Transverse colon (tissue), 4 donors: ENCODE results near the gene PIK3C2G. TPM values are rescaled to one million over a fixed set of nuclear protein-coding genes. Genes with fewer than 3 reads are reported as not detected.

Experiments
- DNase-seq: peaks from one replicate; pipeline ENCODE4 v3.0.0-alpha.2; 2019
- H3K27ac ChIP-seq, 4 donors: fragments of 200-600 bp; sonication (generic); 2 replicates each; pipeline ENCODE4 v1.5.1; 2016 to 2018; ENCODE audit warnings: inconsistent platforms in 4 of 4
- H3K27me3 ChIP-seq: fragments of 200-600 bp; sonication (generic); 2 replicates; pipeline ENCODE4 v1.5.1; 2017; ENCODE audit warnings: inconsistent platforms
- H3K36me3 ChIP-seq, 4 donors: fragments of 200-600 bp; sonication (generic); 2 replicates each; pipeline ENCODE4 v1.5.1; 2017 to 2019; ENCODE audit warnings: inconsistent platforms in 4 of 4
- H3K4me1 ChIP-seq, 4 donors: fragments of 200-600 bp; sonication (generic); 2 replicates each; pipeline ENCODE4 v1.5.1; 2017 to 2020; ENCODE audit warnings: inconsistent platforms in 4 of 4
- H3K4me3 ChIP-seq, 4 donors: fragments of 200-600 bp; sonication (generic); 1 replicate in 1 of 4; 2 replicates in 3 of 4; pipeline versions ENCODE4 v1.5.1 to v1.6.1; 2017 to 2019; ENCODE audit warnings: inconsistent platforms in 4 of 4
- H3K9me3 ChIP-seq, 2 donors: fragments of 200-600 bp; sonication (generic); 2 replicates each; pipeline ENCODE4 v1.5.1; 2017 to 2019; ENCODE audit warnings: inconsistent platforms in 2 of 2
- EP300 ChIP-seq: sonication (generic); formaldehyde crosslinking; IDR thresholded peaks from one replicate; pipeline ENCODE4 v1.6.1; 2017; ENCODE audit warnings: antibody characterized with exemption, low read depth
- POLR2A ChIP-seq: fragments of 450-650 bp; IDR thresholded peaks from one replicate; pipeline ENCODE4 v1.6.1; 2016; ENCODE audit warnings: antibody characterized with exemption, mild to moderate bottlenecking, moderate library complexity
- POLR2AphosphoS5 ChIP-seq, 3 donors: sonication (generic); formaldehyde crosslinking; IDR thresholded peaks; one replicate each; pipeline ENCODE4 v1.6.1; 2016; ENCODE audit warnings: antibody characterized with exemption in 3 of 3
- WGBS, 2 donors: methylation state at CpG; one replicate each; pipeline ENCODE4 v1.1.5; 2018; ENCODE audit warnings: low coverage in 1 of 2; 5-methylcytosine and 5-hydroxymethylcytosine counted together
- in situ Hi-C, 4 donors: fragments of 200-750 bp; cut with MboI; loops; one replicate each; pipeline versions ENCODE4 v1.15.0 to v1.15.1; 2017; ENCODE audit warnings: low sequenced_read_pairs in 3 of 4, low pct_ligation_motif_present in 1 of 4, low pct_unique_long_range_greater_than_20kb in 1 of 4
- intact Hi-C: fragments of 100-400 bp; cut with DNase I; formaldehyde crosslinking; loops from one replicate; pipeline ENCODE4 v1.15.1; 2023; ENCODE audit warnings: low total_unique reads
- total RNA-seq, 4 donors: library from RNA; depleted of rRNA; stranded (reverse); fragments of >200 nt; gene quantifications; one replicate each; pipeline ENCODE4 v1.1.0, GENCODE V29; 2016
- TF ChIP-seq, protein P1 (sequence below), 5 experiments: fragments of 200-600 bp in 3 of 5; fragments of 450-650 bp in 2 of 5; sonication (generic) in 3 of 5; IDR thresholded peaks; 1 replicate in 2 of 5; 2 replicates in 3 of 5; pipeline ENCODE4 v1.5.1; 2016 to 2017; ENCODE audit warnings: antibody characterized with exemption in 5 of 5, inconsistent platforms in 3 of 5, mild to moderate bottlenecking in 2 of 5, moderate library complexity in 1 of 5

PIK3C2G gene
- total RNA-seq, 4 donors from 2014 or later, result 0.32 to 2.7 (median 1.1) TPM

DNA sequence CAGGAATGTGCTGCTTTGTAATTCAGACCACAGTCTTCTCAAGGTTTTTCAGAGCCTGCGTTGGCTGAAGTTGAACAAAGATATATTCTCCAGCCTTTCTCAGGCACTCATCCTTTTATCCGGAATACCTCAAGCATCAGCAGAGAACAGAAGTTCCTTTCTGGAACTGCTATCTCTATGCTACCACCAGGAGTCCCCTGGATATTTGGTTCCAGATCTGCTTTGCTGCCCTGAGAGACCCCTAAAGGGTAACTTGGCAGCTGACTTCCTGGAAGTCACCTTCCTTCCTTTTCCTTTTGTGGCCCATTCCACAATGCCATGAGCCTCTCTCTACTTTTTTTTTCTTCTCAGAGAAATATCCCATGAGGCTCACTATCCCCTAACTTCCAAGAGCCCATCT lies 288.3 kb downstream of the PIK3C2G start:
- in situ Hi-C loops, result no loop called here
- Histone ChIP-seq H3K9me3 (no peaks in the 10 kb centered on the region), H3K36me3 (no peaks in the 10 kb centered on the region), H3K4me3 (no peak overlapping the region), H3K27ac (no peak overlapping the region), H3K4me1 (no peaks in the 10 kb centered on the region), H3K27me3 (no peaks in the 10 kb centered on the region)
- DNase-seq, result no peak
- TF ChIP-seq POLR2A, result no peak
- no peak for TF ChIP-seq EP300
- TF ChIP-seq POLR2AphosphoS5 (IDR thresholded peaks at IDR 0.05), result no peak
- TF ChIP-seq, protein P1, sequence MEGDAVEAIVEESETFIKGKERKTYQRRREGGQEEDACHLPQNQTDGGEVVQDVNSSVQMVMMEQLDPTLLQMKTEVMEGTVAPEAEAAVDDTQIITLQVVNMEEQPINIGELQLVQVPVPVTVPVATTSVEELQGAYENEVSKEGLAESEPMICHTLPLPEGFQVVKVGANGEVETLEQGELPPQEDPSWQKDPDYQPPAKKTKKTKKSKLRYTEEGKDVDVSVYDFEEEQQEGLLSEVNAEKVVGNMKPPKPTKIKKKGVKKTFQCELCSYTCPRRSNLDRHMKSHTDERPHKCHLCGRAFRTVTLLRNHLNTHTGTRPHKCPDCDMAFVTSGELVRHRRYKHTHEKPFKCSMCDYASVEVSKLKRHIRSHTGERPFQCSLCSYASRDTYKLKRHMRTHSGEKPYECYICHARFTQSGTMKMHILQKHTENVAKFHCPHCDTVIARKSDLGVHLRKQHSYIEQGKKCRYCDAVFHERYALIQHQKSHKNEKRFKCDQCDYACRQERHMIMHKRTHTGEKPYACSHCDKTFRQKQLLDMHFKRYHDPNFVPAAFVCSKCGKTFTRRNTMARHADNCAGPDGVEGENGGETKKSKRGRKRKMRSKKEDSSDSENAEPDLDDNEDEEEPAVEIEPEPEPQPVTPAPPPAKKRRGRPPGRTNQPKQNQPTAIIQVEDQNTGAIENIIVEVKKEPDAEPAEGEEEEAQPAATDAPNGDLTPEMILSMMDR (IDR thresholded peaks at IDR 0.05), result no peak
- intact Hi-C loops, result no loop called here
- 87 to 100% methylated on average over 1 to 2 of the region's 2 CpGs for WGBS, 2 donors

GRCh38 chr12:18551106-18551505 lies 289.8 kb downstream of the PIK3C2G start:
- Histone ChIP-seq H3K36me3 (no peaks in the 10 kb centered on the region), H3K27me3 (no peaks in the 10 kb centered on the region), H3K4me3 (no peak overlapping the region), H3K9me3 (no peaks in the 10 kb centered on the region), H3K27ac (no peak overlapping the region), H3K4me1 (no peaks in the 10 kb centered on the region)
- no peak for DNase-seq
- intact Hi-C loops, result no loop called here
- TF ChIP-seq, protein P1 (IDR thresholded peaks at IDR 0.05), result no peak
- no peak for TF ChIP-seq POLR2AphosphoS5 (IDR thresholded peaks at IDR 0.05)
- no peak for TF ChIP-seq POLR2A
- no peak for TF ChIP-seq EP300
- in situ Hi-C loops, result no loop called here
- 57% methylated on average over 1 of the region's 1 CpG; no CpG with 5 or more reads in 1 of the 2 donors for WGBS, 2 donors

- intact Hi-C loops, result no loop called here
- Histone ChIP-seq H3K4me1 (no peaks in the 10 kb centered on the region), H3K27me3 (no peaks in the 10 kb centered on the region), H3K9me3 (no peaks in the 10 kb centered on the region), H3K36me3 (no peaks in the 10 kb centered on the region), H3K27ac (no peak overlapping the region), H3K4me3 (no peak overlapping the region)
- no peak for TF ChIP-seq EP300
- TF ChIP-seq POLR2A, result no peak
- TF ChIP-seq, protein P1 (IDR thresholded peaks at IDR 0.05), result no peak
- no peak for TF ChIP-seq POLR2AphosphoS5 (IDR thresholded peaks at IDR 0.05)
- DNase-seq, result no peak
- WGBS, 2 donors, result 88 to 90% methylated on average over 1 to 3 of the region's 3 CpGs
- in situ Hi-C loops, result no loop called here
Measured at GRCh38 chr12:18551701-18552100, 290.4 kb downstream of the PIK3C2G start.

DNA sequence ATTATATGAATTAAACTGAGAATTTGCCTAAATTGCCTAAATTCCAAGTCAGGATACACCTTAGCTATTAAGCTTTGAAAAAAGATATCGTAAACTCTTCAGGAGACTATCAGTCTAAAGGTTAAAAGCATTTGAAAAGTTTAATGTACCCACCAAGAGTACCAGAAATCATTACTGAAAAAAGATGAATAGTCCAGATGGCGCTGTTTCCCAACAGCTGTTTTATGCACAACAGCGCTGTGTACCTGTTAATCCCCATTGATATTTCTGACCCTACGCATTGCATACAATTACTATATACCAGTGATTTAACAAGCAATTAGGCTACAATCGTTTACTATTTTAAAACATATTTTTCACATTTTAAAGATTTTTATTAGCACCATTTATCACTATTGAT lies 291.5 kb downstream of the PIK3C2G start:
- TF ChIP-seq POLR2AphosphoS5 (IDR thresholded peaks at IDR 0.05) (no peak), EP300 (no peak), POLR2A (no peak)
- TF ChIP-seq, protein P1 (IDR thresholded peaks at IDR 0.05), result no peak
- Histone ChIP-seq H3K27me3 (no peaks in the 10 kb centered on the region), H3K27ac (no peak overlapping the region), H3K4me1 (no peaks in the 10 kb centered on the region), H3K36me3 (no peaks in the 10 kb centered on the region), H3K9me3 (no peaks in the 10 kb centered on the region), H3K4me3 (no peak overlapping the region)
- DNase-seq, result no peak
- intact Hi-C loops (no loop called here), in situ Hi-C loops (no loop called here)
- WGBS, 2 donors, result 83 to 90% methylated on average over 5 of the region's 5 CpGs
